Aorta (tissue), 5 donors: ENCODE results near the gene MS4A5. TPM values are rescaled to one million over a fixed set of nuclear protein-coding genes. Genes with fewer than 3 reads are reported as not detected.

Experiments
- ATAC-seq: fragments of 200-7000 bp; cut with Tn5 transposase; one replicate; pipeline ENCODE4 v1.9.1; 2022; ENCODE audit warnings: moderate library complexity; ENCODE audit not compliant: low FRiP score
- DNase-seq, 2 donors: peaks; one replicate each; pipeline ENCODE4 v3.0.0-alpha.2; 2020
- H3K27ac ChIP-seq, 2 donors: one replicate each; pipeline ENCODE4 v1.5.1; 2013; ENCODE audit warnings: low read length in 2 of 2, mild to moderate bottlenecking in 2 of 2, moderate library complexity in 2 of 2, control low read depth in 1 of 2, inconsistent platforms in 1 of 2, low read depth in 1 of 2
- H3K27me3 ChIP-seq, 2 donors: one replicate each; pipeline ENCODE4 v1.6.1; 2013; ENCODE audit warnings: control low read depth in 1 of 2, low read length in 1 of 2, mild to moderate bottlenecking in 1 of 2, moderate library complexity in 1 of 2; ENCODE audit not compliant: insufficient read depth in 2 of 2, control insufficient read depth in 1 of 2
- H3K36me3 ChIP-seq, 2 donors: one replicate each; pipeline ENCODE4 v1.6.1; 2013; ENCODE audit warnings: control low read depth in 1 of 2, low read length in 1 of 2, mild to moderate bottlenecking in 1 of 2; ENCODE audit not compliant: insufficient read depth in 2 of 2, control insufficient read depth in 1 of 2
- H3K4me1 ChIP-seq, 2 donors: one replicate each; pipeline ENCODE4 v1.6.1; 2013; ENCODE audit warnings: low read length in 2 of 2, control low read depth in 1 of 2, mild to moderate bottlenecking in 1 of 2, moderate library complexity in 1 of 2; ENCODE audit not compliant: insufficient read depth in 2 of 2, control insufficient read depth in 1 of 2
- H3K4me3 ChIP-seq, 2 donors: one replicate each; pipeline ENCODE4 v1.5.1; 2013; ENCODE audit warnings: low read length in 2 of 2, control low read depth in 1 of 2, mild to moderate bottlenecking in 1 of 2
- H3K9me3 ChIP-seq: one replicate; pipeline ENCODE4 v1.6.1; 2013; ENCODE audit warnings: mild to moderate bottlenecking, low read length; ENCODE audit not compliant: control insufficient read depth
- WGBS, 2 donors: extraction: QIAGEN DNeasy Blood & Tissue Kit; methylation state at CpG; one replicate each; pipeline ENCODE4 v1.1.7; 2013; 5-methylcytosine and 5-hydroxymethylcytosine counted together
- intact Hi-C, 2 donors: fragments of 100-400 bp; cut with DNase I; formaldehyde crosslinking; loops; one replicate each; pipeline versions ENCODE4 v1.14.2 to v1.15.0; 2022
- polyA plus RNA-seq, 2 donors: library from polyadenylated mRNA; stranded (reverse); fragments of 200-250 nt; gene quantifications; one replicate each; pipeline ENCODE4 v1.2.3, GENCODE V29; 2013
- total RNA-seq, 2 donors: library from RNA; stranded (reverse); fragmentation: NEBNext Ultra II Directional; extraction: Animal tissue kit (Norgen Biotek cat#: 25700); gene quantifications; one replicate each; pipeline ENCODE4 v1.2.1, GENCODE V29; 2021
- donor health status: healthy with polysubstance abuse.
- donor health status: Bipolar disorder and iron deficiency.
- donor health status: DM: no; HTN: no; CAD: no.
- donor health status: DM: no; HTN: no; CAD: no.
- donor health status: DM: yes; HTN: yes; CAD: no.

The MS4A5 gene
- total and polyA plus RNA-seq, 4 donors, result not detected

DNA sequence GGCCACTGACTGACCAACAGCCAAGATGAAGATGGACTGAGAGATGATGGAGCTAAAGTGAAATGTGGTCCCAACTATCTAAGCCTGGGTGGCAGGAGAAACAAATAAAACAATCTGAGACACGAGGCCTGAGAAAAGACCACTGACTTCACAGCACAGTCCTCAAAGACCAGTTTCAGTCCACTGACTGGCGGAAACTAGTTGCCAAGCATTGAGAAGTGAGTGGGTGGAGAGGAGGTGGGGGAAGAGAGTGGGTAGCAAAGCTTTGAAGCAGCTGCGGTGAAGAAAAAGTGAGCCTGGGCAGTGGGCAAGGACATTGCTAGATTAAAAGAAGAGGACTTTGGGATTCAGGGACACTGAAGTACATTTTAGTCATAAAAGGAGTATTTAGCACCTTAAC, 28.2 kb downstream of the MS4A5 start:
- peaks cover 1% of the 10 kb centered on the region for H3K9me3 ChIP-seq
- H3K36me3 ChIP-seq, result no peaks in the 10 kb centered on the region
- WGBS, 2 donors, result 65 to 68% methylated on average over 3 of the region's 3 CpGs
- no peak overlapping the region for H3K4me3 ChIP-seq
- intact Hi-C loops, result no loop called here
- no peaks in the 10 kb centered on the region for H3K27me3 ChIP-seq
- DNase-seq (no peak), ATAC-seq (no peak)
- no peaks in the 10 kb centered on the region for H3K4me1 ChIP-seq
- no peak overlapping the region for H3K27ac ChIP-seq

DNA sequence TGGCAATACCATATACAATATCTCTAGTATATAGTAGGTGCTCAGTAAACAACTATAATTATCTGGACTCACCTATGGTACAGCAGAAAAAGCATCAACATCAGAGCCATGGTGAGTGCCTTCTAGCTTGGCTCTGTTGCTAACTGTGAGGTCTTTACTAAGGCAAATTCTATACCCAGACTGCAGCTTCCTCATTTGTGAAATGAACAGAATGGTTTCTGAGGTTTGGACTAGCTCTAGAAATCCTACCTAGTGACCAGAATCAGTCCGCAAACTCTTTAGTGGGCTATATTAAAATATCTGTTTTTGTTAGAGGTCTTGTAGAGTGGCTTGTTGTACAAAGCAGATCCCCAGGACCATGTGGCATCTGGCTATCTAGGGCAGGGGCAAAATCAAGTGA, 30.0 kb downstream of the MS4A5 start:
- no peaks in the 10 kb centered on the region for H3K9me3 ChIP-seq
- no peaks in the 10 kb centered on the region for H3K27me3 ChIP-seq
- no peaks in the 10 kb centered on the region for H3K4me1 ChIP-seq
- intact Hi-C loops, result no loop called here
- H3K27ac ChIP-seq, result no peak overlapping the region
- no peaks in the 10 kb centered on the region for H3K36me3 ChIP-seq
- DNase-seq (no peak), ATAC-seq (no peak)
- H3K4me3 ChIP-seq, result no peak overlapping the region
- 91 to 94% methylated on average over 1 of the region's 1 CpG for WGBS, 2 donors

DNA sequence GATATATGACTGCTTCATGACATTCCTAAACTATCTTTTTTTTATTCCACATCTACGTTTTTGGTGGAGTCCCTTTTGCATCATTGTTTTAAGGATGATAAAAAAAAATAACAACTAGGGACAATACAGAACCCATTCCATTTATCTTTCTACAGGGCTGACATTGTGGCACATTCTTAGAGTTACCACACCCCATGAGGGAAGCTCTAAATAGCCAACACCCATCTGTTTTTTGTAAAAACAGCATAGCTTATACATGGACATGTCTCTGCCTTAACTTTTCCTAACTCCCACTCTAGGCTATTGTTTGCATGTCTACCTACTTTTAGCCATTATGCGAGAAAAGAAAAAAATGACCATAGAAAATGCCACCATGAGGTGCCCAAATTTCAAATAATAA, 39.5 kb downstream of the MS4A5 start:
- intact Hi-C loops, result no loop called here
- H3K27me3 ChIP-seq, result no peaks in the 10 kb centered on the region
- H3K27ac ChIP-seq, result no peak overlapping the region
- no peaks in the 10 kb centered on the region for H3K9me3 ChIP-seq
- ATAC-seq (no peak), DNase-seq (no peak)
- H3K36me3 ChIP-seq, result no peaks in the 10 kb centered on the region
- H3K4me1 ChIP-seq, result no peaks in the 10 kb centered on the region
- WGBS, 2 donors, result 61 to 65% methylated on average over 2 of the region's 2 CpGs
- H3K4me3 ChIP-seq, result no peak overlapping the region

DNA sequence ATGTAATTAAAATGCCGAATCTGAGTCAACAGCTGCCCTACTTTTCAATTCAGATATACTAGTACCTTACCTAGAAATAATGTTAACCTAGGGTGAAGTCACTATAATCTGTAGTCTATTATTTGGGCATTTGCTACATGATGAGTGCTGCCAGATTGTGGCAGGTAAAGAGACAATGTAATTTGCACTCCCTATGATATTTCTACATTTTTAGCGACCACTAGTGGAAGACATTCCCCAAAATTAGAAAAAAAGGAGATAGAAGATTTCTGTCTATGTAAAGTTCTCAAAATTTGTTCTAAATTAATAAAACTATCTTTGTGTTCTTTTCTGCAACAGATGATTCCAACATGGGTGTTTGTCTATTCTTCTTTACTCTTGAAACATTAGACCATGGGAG, 40.4 kb downstream of the MS4A5 start:
- H3K27me3 ChIP-seq, result no peaks in the 10 kb centered on the region
- no peak overlapping the region for H3K27ac ChIP-seq
- DNase-seq (no peak), ATAC-seq (no peak)
- H3K4me3 ChIP-seq, result no peak overlapping the region
- intact Hi-C loops, result no loop called here
- 63 to 68% methylated on average over 2 of the region's 2 CpGs for WGBS, 2 donors
- H3K9me3 ChIP-seq, result no peaks in the 10 kb centered on the region
- H3K4me1 ChIP-seq, result no peaks in the 10 kb centered on the region
- no peaks in the 10 kb centered on the region for H3K36me3 ChIP-seq

DNA sequence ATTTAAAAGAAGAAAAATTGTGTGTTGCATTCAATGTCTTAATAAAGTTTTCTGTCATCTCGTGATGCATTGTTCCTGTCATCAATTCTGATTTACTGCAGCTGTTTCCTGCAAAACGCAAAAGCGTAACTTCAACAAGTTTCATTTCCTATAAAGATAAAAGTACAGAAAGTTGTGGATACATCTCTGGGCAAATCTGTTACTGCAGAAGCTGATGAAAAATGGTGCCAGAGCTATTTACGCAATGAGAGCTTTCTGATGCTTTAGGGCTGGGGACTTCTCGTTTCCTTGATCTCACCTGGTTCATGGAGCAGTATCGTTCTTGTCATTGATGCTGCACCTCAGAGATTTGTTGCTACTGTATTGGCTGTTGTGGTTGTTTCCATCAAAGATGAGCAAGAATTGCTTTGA, 47.7 kb downstream of the MS4A5 start:
- intact Hi-C loops, result no loop called here
- H3K36me3 ChIP-seq, result no peaks in the 10 kb centered on the region
- no peaks in the 10 kb centered on the region for H3K27me3 ChIP-seq
- H3K9me3 ChIP-seq, result peaks cover 1% of the 10 kb centered on the region
- H3K27ac ChIP-seq, result no peak overlapping the region
- ATAC-seq, result no peak
- no peaks in the 10 kb centered on the region for H3K4me1 ChIP-seq
- no peak overlapping the region for H3K4me3 ChIP-seq
- WGBS, 2 donors, result 51 to 53% methylated on average over 6 of the region's 6 CpGs
- DNase-seq, result no peak

DNA sequence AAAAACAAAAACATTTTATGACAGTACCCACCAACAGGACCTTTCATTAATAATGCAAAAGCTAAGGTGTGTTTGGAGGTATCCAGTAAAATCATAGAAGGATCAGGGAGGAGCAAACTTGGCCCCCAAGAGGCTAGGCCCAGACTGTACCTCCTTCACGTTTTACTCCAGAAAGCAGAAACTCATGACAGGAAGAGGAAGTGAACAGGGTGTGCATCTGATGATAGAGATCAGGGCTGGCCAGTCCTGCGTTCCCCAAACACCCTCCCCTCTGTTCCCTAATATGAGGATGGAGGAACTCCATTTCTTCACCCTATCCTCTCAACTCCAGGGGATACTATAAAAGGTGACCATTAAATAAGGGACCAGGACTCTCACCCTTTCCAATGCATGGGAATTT, 53.0 kb downstream of the MS4A5 start:
- H3K4me3 ChIP-seq, result no peak overlapping the region
- intact Hi-C loops, result no loop called here
- H3K36me3 ChIP-seq, result no peaks in the 10 kb centered on the region
- 59 to 60% methylated on average over 2 of the region's 2 CpGs for WGBS, 2 donors
- H3K27me3 ChIP-seq, result no peaks in the 10 kb centered on the region
- H3K4me1 ChIP-seq, result no peaks in the 10 kb centered on the region
- H3K27ac ChIP-seq, result no peak overlapping the region
- peak in 1 of 2 donors; percentile 47 for DNase-seq
- H3K9me3 ChIP-seq, result no peaks in the 10 kb centered on the region
- ATAC-seq, result no peak

DNA sequence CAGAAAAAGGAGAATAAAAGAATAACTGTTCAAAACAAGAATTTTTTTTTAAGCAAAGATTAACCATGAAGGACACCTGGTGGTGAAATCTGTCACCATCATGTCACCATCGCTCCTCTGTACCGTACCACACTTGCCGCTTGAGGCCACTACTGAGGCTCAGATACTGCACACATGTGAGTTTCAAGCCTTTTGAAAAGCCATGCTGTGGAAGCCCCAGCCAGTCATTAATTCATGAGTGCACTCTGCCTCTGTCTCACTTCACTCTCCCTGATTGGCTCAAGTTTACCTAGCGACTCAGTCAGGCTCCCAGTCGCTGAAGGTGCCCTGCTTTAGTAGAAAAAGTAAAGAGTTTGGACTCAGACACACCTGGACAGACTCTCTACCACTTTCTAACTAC, 56.6 kb downstream of the MS4A5 start:
- Histone ChIP-seq H3K4me1 (no peaks in the 10 kb centered on the region), H3K9me3 (no peaks in the 10 kb centered on the region), H3K4me3 (no peak overlapping the region), H3K36me3 (no peaks in the 10 kb centered on the region), H3K27ac (no peak overlapping the region), H3K27me3 (no peaks in the 10 kb centered on the region)
- intact Hi-C loops, result no loop called here
- no peak for ATAC-seq
- 61 to 67% methylated on average over 5 of the region's 5 CpGs for WGBS, 2 donors
- DNase-seq, result no peak

DNA sequence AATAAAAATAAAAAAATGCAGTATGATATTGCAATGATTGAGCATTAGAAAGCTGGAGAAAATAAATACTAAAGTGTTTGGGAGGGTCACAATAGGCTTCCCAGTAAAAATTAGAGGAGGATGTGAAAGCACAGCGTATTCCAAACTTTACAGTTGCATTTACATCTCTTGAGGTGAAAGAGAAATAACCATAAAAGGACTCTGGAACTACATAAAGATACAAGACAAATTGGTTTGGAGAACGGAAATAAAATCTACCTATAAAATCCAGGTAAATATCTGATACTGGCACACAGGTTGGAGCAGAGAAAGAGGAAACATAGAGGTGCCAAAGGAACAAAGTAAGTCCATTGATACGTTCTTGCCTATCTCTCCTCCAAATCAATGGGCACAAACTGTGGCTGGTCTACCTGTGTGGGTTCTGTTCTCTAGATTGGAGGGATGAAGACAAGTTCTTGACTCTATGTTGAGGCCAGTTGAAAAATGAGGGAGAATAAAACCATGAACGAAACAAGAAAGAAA, 63.2 kb downstream of the MS4A5 start, which contains the start of gene MS4A12:
Gene MS4A12 (plus strand): TSS at position 291 of the 522 bp plus-strand sequence. CDS start 4,541 bp downstream, outside the sequence.
- ATAC-seq, result no peak
- no peaks in the 10 kb centered on the region for H3K4me1 ChIP-seq
- intact Hi-C loops, result no loop called here

DNA sequence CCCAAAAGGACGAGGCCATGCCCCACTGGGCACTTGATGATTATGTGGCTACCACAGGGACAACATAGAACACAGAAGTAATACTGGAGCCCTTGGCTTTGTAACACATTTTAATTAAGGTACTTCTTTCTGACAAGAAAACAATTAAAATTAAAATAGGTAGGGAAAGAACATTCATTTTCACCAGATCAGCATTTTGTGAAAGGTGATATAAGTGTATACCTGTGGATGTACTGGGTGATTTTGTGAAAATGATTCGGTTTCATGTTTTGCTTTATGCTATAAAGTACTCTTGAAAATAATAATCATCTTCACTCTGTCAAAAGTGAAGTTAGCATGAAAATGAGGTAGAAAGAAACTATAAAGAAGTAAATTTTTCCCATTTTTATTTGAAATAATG, 64.1 kb downstream of the MS4A5 start:
- 79 to 83% methylated on average over 2 of the region's 2 CpGs for WGBS, 2 donors
- no peaks in the 10 kb centered on the region for H3K27me3 ChIP-seq
- no peaks in the 10 kb centered on the region for H3K4me1 ChIP-seq
- intact Hi-C loops, result no loop called here
- H3K9me3 ChIP-seq, result no peaks in the 10 kb centered on the region
- no peak for ATAC-seq
- H3K36me3 ChIP-seq, result no peaks in the 10 kb centered on the region
- H3K27ac ChIP-seq, result no peak overlapping the region
- no peak overlapping the region for H3K4me3 ChIP-seq
- no peak for DNase-seq

More for the DNA sequence above, 63.2 kb downstream of the MS4A5 start, which contains the start of gene MS4A12:
- no peak within 1 kb of the TSS for H3K27ac ChIP-seq
- H3K4me3 ChIP-seq, result no peak within 1 kb of the TSS
- 77 to 79% methylated on average over 4 of the region's 4 CpGs for WGBS, 2 donors
- no peak for DNase-seq
- no peaks in the 10 kb centered on the region for H3K9me3 ChIP-seq
- no peaks in the 10 kb centered on the region for H3K36me3 ChIP-seq
- H3K27me3 ChIP-seq, result no peaks in the 10 kb centered on the region
